ENCODE results near the gene IQCF5. TPM values are rescaled to one million over a fixed set of nuclear protein-coding genes. Genes with fewer than 3 reads are reported as not detected.

The IQCF5 gene
- total and polyA plus RNA-seq, 2 experiments from 2014 or later: not detected

- peaks cover 17% of the 10 kb centered on the region; the same call in 2 of the 3 replicates for H3K9me3 Mint-ChIP-seq
- Histone ChIP-seq H3K36me3 (ENCODE audit: insufficient read depth) (no peaks in the 10 kb centered on the region), H3K79me2 (replicated peaks; ENCODE audit: insufficient read depth) (no peaks in the 10 kb centered on the region), H3K9me2 (ENCODE audit: insufficient read depth) (no peaks in the 10 kb centered on the region; the same call in 1 of the 2 replicates), H2AFZ (no peak overlapping the region), H3K27ac (ENCODE audit: low read depth) (no peak overlapping the region), H3K4me3 (no peak overlapping the region), H3K4me2 (no peak overlapping the region), H3K27me3 (ENCODE audit: insufficient read depth) (no peaks in the 10 kb centered on the region), H3K4me1 (ENCODE audit: insufficient read depth) (peaks cover 7% of the 10 kb centered on the region; the same call in 1 of the 2 replicates), H4K20me1 (replicated peaks; ENCODE audit: insufficient read depth) (no peaks in the 10 kb centered on the region), H3F3A (replicated peaks; ENCODE audit: low read depth) (no peaks in the 10 kb centered on the region)
- no peak overlapping the region for H3K27ac Mint-ChIP-seq
- H3K27me3 Mint-ChIP-seq (ENCODE audit: insufficient read depth, low read depth, poor library complexity): no peaks in the 10 kb centered on the region
- H3K36me3 Mint-ChIP-seq (ENCODE audit: low read depth): 0 out of 3 replicates have a peak, but pooled peaks cover 3% of the 10 kb centered on the region
- no peak for DNase-seq (ENCODE audit: low spot score)
- no peak for TF ChIP-seq ETS1 (IDR thresholded peaks at IDR 0.05)
- TF ChIP-seq CTCF (conservative IDR thresholded peaks at IDR 0.05; ENCODE audit: low read depth in 2 of 2): no peak
- TF ChIP-seq STAT1 (IDR thresholded peaks at IDR 0.05; ENCODE audit: unreplicated experiment): no peak
- TF ChIP-seq JUNB (IDR thresholded peaks at IDR 0.05; ENCODE audit: unreplicated experiment): no peak
- TF ChIP-seq REST (IDR thresholded peaks at IDR 0.05; ENCODE audit: unreplicated experiment): no peak
- no peak for TF ChIP-seq ZNF462 (CRISPR knock-in tag; IDR thresholded peaks at IDR 0.05)
- TF ChIP-seq EZH2phosphoT487 (IDR thresholded peaks at IDR 0.05; ENCODE audit: unreplicated experiment): no peak
- TF ChIP-seq ZNF114 (CRISPR knock-in tag; IDR thresholded peaks at IDR 0.05): no peak
- TF ChIP-seq EZH2 (IDR thresholded peaks at IDR 0.05; ENCODE audit: low read depth, unreplicated experiment): no peak
- TF ChIP-seq CREB1 (CRISPR knock-in tag; IDR thresholded peaks at IDR 0.05; ENCODE audit: low read depth): no peak
- ATAC-seq: no peak
- H3K4me3 Mint-ChIP-seq: no peak overlapping the region
- H3K4me1 Mint-ChIP-seq: peaks cover 14% of the 10 kb centered on the region
Observed at GRCh38 chr3:51896607-51897305, 21.4 kb upstream of the IQCF5 start.

All from GM23338 (cell line).